Astrocyte (in vitro differentiated cells and primary cell): ENCODE measurements around the gene DLGAP4.

Source experiments
- CTCF ChIP-seq: IDR thresholded peaks from 2 replicates; pipeline ENCODE4 v1.5.1; 2011; ENCODE audit warnings: low read depth, mild to moderate bottlenecking, inconsistent platforms, low read length, moderate library complexity; ENCODE audit not compliant: insufficient read depth
- EZH2 ChIP-seq: IDR thresholded peaks from 2 replicates; pipeline ENCODE4 v1.6.1; 2012; ENCODE audit warnings: mild to moderate bottlenecking, low read length, inconsistent platforms; ENCODE audit not compliant: insufficient read depth

- no peak for TF ChIP-seq CTCF
- TF ChIP-seq EZH2, result no peak
These were observed 7.8 kb downstream of the DLGAP4 start for GRCh38 chr20:36313926-36314325.
